Keratinocyte (primary cell): ENCODE results near the gene BRCA1. TPM values are rescaled to one million over a fixed set of nuclear protein-coding genes. Genes with fewer than 3 reads are reported as not detected.

ENCODE experiments used
- DNase-seq: peaks from one replicate; pipeline ENCODE4 v3.0.0-alpha.2; 2011; ENCODE audit warnings: low read depth, missing footprints, low spot score
- FAIRE-seq: peaks from 2 replicates; lab custom pipeline; 2011; peaks lifted over from hg19 to GRCh38; lab: Jason Lieb, UNC
- H2AFZ ChIP-seq: 2 replicates; pipeline ENCODE4 v1.6.0; 2012; ENCODE audit warnings: low read length, control low read depth, inconsistent platforms; ENCODE audit not compliant: control insufficient read depth
- H3K27ac ChIP-seq: 2 replicates; pipeline ENCODE4 v1.5.1; 2011; ENCODE audit warnings: low read length; ENCODE audit not compliant: control insufficient read depth, insufficient read depth
- H3K27me3 ChIP-seq: 3 replicates; pipeline ENCODE4 v1.6.0; 2011; ENCODE audit warnings: low read length; ENCODE audit not compliant: control insufficient read depth, insufficient read depth; ENCODE audit errors: extremely low read depth
- H3K36me3 ChIP-seq, 2 experiments: 2 replicates in 1 of 2; 3 replicates in 1 of 2; pipeline ENCODE4 v1.5.1; 2011; ENCODE audit warnings: low read length in 2 of 2, mild to moderate bottlenecking in 1 of 2; ENCODE audit not compliant: control insufficient read depth in 2 of 2, insufficient read depth in 2 of 2; ENCODE audit errors: extremely low read depth in 1 of 2
- H3K4me1 ChIP-seq: 3 replicates; pipeline ENCODE4 v1.5.1; 2011; ENCODE audit warnings: low read length; ENCODE audit not compliant: control insufficient read depth, insufficient read depth; ENCODE audit errors: extremely low read depth
- H3K4me2 ChIP-seq: 3 replicates; pipeline ENCODE4 v1.6.0; 2011; ENCODE audit warnings: low read depth, low read length; ENCODE audit not compliant: control insufficient read depth, insufficient read depth; ENCODE audit errors: extremely low read depth
- H3K4me3 ChIP-seq, 3 experiments: fragments of 200-600 bp in 1 of 3; sonication (generic) in 1 of 3; 2 replicates in 2 of 3; 3 replicates in 1 of 3; pipeline ENCODE4 v1.5.1; 2011 to 2016; ENCODE audit warnings: low read length in 3 of 3, mild to moderate bottlenecking in 3 of 3, control low read depth in 2 of 3, inconsistent platforms in 1 of 3, low read depth in 1 of 3, mixed read lengths in 1 of 3, mixed run types in 1 of 3, moderate library complexity in 1 of 3; ENCODE audit not compliant: control insufficient read depth in 2 of 3, insufficient read depth in 2 of 3; ENCODE audit errors: extremely low read depth in 1 of 3
- H3K79me2 ChIP-seq: 2 replicates; pipeline ENCODE4 v1.6.0; 2012; ENCODE audit warnings: low read length; ENCODE audit not compliant: control insufficient read depth, insufficient read depth
- H3K9ac ChIP-seq: 3 replicates; pipeline ENCODE4 v1.6.0; 2011; ENCODE audit warnings: low read length; ENCODE audit not compliant: control insufficient read depth, insufficient read depth; ENCODE audit errors: extremely low read depth
- H3K9me1 ChIP-seq: 3 replicates; pipeline ENCODE4 v1.6.0; 2011; ENCODE audit warnings: low read length; ENCODE audit not compliant: control insufficient read depth, insufficient read depth; ENCODE audit errors: extremely low read depth
- H3K9me3 ChIP-seq: 2 replicates; pipeline ENCODE4 v1.5.1; 2012; ENCODE audit warnings: low read depth, low read length; ENCODE audit not compliant: control insufficient read depth
- H4K20me1 ChIP-seq: 3 replicates; pipeline ENCODE4 v1.6.0; 2011; ENCODE audit warnings: low read length; ENCODE audit not compliant: control insufficient read depth, insufficient read depth; ENCODE audit errors: extremely low read depth
- CTCF ChIP-seq, 3 experiments: IDR thresholded peaks in 1 of 3; conservative IDR thresholded peaks in 1 of 3; optimal IDR thresholded peaks in 1 of 3; 2 replicates in 2 of 3; 3 replicates in 1 of 3; pipeline versions ENCODE3 to v1.5.1; 2011; ENCODE audit warnings: low read length in 3 of 3, mild to moderate bottlenecking in 3 of 3, moderate library complexity in 2 of 3, control low read depth in 1 of 3, inconsistent platforms in 1 of 3; ENCODE audit not compliant: insufficient read depth in 2 of 3; ENCODE audit errors: extremely low read depth in 1 of 3
- EZH2 ChIP-seq: IDR thresholded peaks from one replicate; pipeline ENCODE4 v1.6.1; 2012; ENCODE audit warnings: inconsistent platforms, mild to moderate bottlenecking, low read length, moderate library complexity
- dilution Hi-C: fragments of 300-500 bp; cut with MboI; formaldehyde crosslinking; loops from one replicate; pipeline ENCODE4 v1.7.0; 2020; ENCODE audit warnings: low sequenced_read_pairs; ENCODE audit not compliant: extremely low pct_ligation_motif_present
- polyA plus RNA-seq, 5 experiments: library from polyadenylated mRNA; depleted of rRNA in 3 of 5; stranded (reverse) in 3 of 5; stranded (forward) in 1 of 5; unstranded in 1 of 5; fragments of >200 nt; gene quantifications; 1 replicate in 1 of 5; 2 replicates in 3 of 5; 3 replicates in 1 of 5; pipeline versions ENCODE4 v1.2.1 to v1.2.3, GENCODE V29; 2011 to 2012; ENCODE audit warnings: missing spikeins in 2 of 5, low read depth in 1 of 5, low replicate concordance in 1 of 5

The BRCA1 gene
- polyA plus RNA-seq, 1 donor (not counting 4 experiments of a cell fraction or from before 2014, with no cell fraction given) = 17.2 TPM

- Histone ChIP-seq H2AFZ (no peak overlapping the region), H3K27ac (no peak overlapping the region), H3K79me2 (peaks cover 4% of the 10 kb centered on the region), H3K9ac (no peak overlapping the region), H3K27me3 (no peaks in the 10 kb centered on the region), H3K4me3 (no peak overlapping the region), H4K20me1 (no peaks in the 10 kb centered on the region), H3K9me3 (no peaks in the 10 kb centered on the region), H3K9me1 (no peaks in the 10 kb centered on the region), H3K36me3 (peaks cover 19 to 30% of the 10 kb centered on the region in 2 experiments), H3K4me1 (no peaks in the 10 kb centered on the region), H3K4me2 (no peak overlapping the region)
- TF ChIP-seq CTCF (optimal IDR thresholded peaks at IDR 0.05 in 1 of 3, IDR thresholded peaks at IDR 0.05 in 1 of 3, conservative IDR thresholded peaks at IDR 0.05 in 1 of 3; ENCODE audit: extremely low read depth in 1 of 3, insufficient read depth in 2 of 3, low read length in 3 of 3) (no peak), EZH2 (no peak)
- dilution Hi-C loops = no loop called here
- FAIRE-seq = no peak
- no peak for DNase-seq
Observed at GRCh38 chr17:43014020-43014648, 111.0 kb downstream of the BRCA1 start.

- H3K27me3 ChIP-seq = no peaks in the 10 kb centered on the region
- no peak for FAIRE-seq
- no peak for DNase-seq
- no peaks in the 10 kb centered on the region for H3K4me1 ChIP-seq
- no peaks in the 10 kb centered on the region for H3K9me3 ChIP-seq
- no peaks in the 10 kb centered on the region for H4K20me1 ChIP-seq
- TF ChIP-seq CTCF (optimal IDR thresholded peaks at IDR 0.05 in 1 of 3, IDR thresholded peaks at IDR 0.05 in 1 of 3, conservative IDR thresholded peaks at IDR 0.05 in 1 of 3; ENCODE audit: extremely low read depth in 1 of 3, insufficient read depth in 2 of 3, low read length in 3 of 3) (no peak), EZH2 (no peak)
- H3K9me1 ChIP-seq = no peaks in the 10 kb centered on the region
- no peak overlapping the region for H3K4me2 ChIP-seq
- no peak overlapping the region for H3K4me3 ChIP-seq
- no peak overlapping the region for H3K9ac ChIP-seq
- peaks cover 4% of the 10 kb centered on the region for H3K79me2 ChIP-seq
- no peak overlapping the region for H2AFZ ChIP-seq
- H3K36me3 ChIP-seq = peaks cover 18 to 27% of the 10 kb centered on the region in 2 experiments
- H3K27ac ChIP-seq = no peak overlapping the region
- dilution Hi-C loops = no loop called here
Observed at GRCh38 chr17:43013296-43013695, 111.9 kb downstream of the BRCA1 start.
